ENCODE data around the gene RALGAPA2.

DNA sequence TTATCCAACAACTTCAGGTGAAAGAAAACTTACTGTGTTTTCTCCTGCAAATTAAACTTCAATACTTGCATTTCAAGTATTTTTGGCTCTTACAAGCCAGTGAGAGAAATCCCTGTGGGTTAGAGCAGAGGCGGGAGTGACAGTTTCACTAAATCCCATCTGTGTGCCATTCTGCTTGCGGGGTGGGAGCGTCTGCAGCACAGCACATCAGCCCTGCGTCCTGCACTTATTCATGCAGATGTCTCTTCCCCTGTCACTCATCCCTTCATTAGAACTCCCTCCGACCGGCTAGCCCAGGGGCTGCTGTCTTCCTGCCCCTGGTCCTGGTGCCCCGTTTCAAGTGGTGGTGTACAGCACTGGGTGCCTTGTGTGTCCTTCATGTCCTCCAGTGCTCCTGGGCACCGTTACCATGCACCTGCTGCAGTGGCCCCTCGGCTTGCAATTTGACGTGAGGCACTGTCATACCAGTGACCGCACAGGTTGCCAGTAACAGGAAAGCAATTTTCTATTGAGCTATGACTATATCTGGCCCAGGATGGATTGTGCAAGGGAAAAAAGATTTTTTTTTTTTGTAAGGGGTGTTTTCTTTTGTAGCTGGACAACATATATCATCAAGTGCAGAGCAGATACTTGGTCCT, 285.1 kb downstream of the RALGAPA2 start:
- TF ChIP-seq, protein P1, sequence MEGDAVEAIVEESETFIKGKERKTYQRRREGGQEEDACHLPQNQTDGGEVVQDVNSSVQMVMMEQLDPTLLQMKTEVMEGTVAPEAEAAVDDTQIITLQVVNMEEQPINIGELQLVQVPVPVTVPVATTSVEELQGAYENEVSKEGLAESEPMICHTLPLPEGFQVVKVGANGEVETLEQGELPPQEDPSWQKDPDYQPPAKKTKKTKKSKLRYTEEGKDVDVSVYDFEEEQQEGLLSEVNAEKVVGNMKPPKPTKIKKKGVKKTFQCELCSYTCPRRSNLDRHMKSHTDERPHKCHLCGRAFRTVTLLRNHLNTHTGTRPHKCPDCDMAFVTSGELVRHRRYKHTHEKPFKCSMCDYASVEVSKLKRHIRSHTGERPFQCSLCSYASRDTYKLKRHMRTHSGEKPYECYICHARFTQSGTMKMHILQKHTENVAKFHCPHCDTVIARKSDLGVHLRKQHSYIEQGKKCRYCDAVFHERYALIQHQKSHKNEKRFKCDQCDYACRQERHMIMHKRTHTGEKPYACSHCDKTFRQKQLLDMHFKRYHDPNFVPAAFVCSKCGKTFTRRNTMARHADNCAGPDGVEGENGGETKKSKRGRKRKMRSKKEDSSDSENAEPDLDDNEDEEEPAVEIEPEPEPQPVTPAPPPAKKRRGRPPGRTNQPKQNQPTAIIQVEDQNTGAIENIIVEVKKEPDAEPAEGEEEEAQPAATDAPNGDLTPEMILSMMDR (IDR thresholded peaks at IDR 0.05), result no peak
- TF ChIP-seq POLR2A (IDR thresholded peaks at IDR 0.05), result no peak

Measured in body of pancreas (tissue), 4 donors.